GM19438 (cell line): Measurements from ENCODE around the gene NGB.
A peak's percentile ranks its signal among the peaks of the same experiment; 100 is the strongest.
"Not testable (repeated sequence)": the region's sequence is repeated elsewhere in the genome, so short reads cannot be mapped to it uniquely, and the experiment has no call there.

Experiments used
- ATAC-seq: cut with Tn5 transposase; IDR thresholded peaks from one replicate; pipeline ENCODE4 v1.9.1; 2021; ENCODE audit warnings: low read depth; ENCODE audit not compliant: unreplicated experiment

The NGB gene, protein sequence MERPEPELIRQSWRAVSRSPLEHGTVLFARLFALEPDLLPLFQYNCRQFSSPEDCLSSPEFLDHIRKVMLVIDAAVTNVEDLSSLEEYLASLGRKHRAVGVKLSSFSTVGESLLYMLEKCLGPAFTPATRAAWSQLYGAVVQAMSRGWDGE

DNA sequence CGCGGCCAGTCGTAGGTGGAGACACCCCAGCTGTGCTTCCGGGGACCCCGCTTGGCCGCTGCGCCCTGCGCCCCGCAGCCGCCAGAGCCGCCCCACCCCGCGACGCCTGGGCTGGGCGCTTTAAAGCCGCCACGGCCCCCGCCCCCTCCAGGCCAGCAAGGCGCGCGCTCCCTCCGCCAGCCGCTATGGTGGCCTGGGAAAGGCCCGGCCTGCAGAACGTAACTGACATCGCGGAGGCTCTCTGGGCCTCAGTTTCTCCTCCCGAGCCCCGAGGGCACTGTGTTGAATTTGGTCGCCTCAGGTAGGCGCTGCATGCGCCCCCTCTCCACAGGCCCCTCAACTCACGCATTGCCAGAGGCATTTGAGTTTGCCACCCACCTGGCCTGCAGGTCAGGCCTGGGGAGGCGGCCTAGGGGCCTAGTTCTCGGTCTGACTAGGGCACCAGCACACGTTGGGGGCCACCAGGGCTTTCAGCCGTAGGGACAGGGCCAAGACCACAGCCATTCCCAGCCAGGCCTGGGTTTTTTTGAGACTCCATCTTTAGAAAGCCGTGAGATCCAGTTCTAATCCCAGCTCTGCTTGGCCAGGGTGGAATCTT lies at the start of gene NGB:
NGB (minus strand) TSS at position 94 of the 598 bp plus-strand sequence. CDS start 269 bp downstream, outside the sequence.
- ATAC-seq: no peak

DNA sequence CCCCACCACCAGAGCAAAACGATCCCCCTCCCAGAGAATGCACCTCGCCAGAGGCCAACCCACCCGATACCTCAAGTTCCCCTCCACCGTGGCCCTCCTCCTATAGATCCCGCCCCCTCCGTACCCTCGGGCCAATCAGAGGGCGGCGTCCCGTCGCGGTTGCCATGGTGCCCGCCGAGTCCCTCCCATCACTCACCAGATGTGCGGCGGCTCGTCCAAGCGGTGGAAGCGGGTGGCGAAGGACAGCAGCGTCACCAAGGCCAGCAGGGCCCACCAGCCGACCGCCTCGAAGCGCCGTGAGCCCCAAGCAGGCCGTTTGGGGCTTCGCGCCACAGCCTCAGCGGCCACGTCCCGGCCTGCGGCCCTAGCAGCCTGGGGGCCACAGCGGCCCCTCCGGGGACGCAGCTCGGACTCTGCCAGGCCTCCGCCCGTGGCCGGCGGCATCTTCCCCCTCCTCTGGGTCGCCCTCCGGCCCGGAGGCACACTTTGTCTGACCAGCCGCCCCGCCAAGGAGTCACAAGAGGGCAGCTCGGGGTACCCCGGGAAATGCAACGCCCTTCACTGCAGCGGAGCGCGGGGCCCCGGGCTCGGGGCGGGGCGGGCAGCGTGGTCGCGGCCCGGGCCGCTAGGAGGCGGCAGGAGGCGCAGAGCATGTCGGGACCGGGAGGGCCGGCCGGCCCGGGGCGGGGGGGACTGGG lies 49.4 kb upstream of the NGB start, which contains the start of gene POMT2:
POMT2 (minus strand) TSS at position 646 of the 698 bp plus-strand sequence; CDS start at position 444, 202 bp downstream.
- ATAC-seq: peak; percentile 69

GRCh38 chr14:77319422-77319821 lies 48.4 kb upstream of the NGB start:
- no peak for ATAC-seq

DNA sequence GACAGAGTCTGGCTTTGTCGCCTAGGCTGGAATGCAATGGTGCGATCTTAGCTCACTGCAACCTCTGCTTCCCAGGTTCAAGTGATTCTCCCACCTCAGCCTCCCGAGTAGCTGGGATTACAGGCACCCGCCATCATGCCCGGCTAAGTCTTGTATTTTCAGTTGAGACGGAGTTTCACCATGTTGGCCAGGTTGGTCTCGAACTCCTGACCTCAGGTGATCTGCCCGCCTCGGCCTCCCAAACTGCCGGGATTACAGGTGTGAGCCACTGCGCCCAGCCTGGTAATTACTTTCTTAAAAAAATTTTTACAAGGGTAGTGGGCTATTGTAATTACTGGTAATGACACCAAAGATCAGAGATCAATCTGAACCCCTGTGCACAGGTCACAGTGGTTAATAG lies 47.8 kb upstream of the NGB start:
- ATAC-seq: not testable (repeated sequence)

GRCh38 chr14:77318006-77318553 lies 47.1 kb upstream of the NGB start:
- ATAC-seq: no peak

DNA sequence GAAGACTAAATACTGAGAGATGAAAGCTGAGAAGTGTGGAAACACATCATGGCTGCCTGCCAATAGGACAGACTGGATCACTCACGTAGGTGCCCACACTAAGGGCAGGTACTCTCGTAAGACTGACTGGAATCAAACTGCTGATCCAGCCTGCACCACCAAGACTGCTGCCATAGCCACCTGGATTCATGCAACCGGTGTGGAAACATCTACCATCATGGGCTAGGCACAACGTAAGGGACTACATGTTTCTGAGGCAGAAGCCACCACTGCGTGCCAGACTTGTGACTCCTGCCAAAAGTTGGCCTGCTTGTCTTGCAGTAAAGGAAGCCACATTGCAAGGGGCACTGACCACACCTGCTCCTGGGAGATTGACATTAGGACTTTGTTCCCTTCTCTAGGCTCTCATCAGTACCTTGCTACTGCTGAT lies 45.9 kb upstream of the NGB start:
- ATAC-seq: no peak

- ATAC-seq: no peak
Measured at GRCh38 chr14:77316195-77316505, 45.1 kb upstream of the NGB start.

- no peak for ATAC-seq
Measured at GRCh38 chr14:77314539-77315457, 43.8 kb upstream of the NGB start.

GRCh38 chr14:77314043-77314442 lies 43.0 kb upstream of the NGB start:
- ATAC-seq: no peak

- ATAC-seq: no peak
Measured at GRCh38 chr14:77313371-77313770, 42.4 kb upstream of the NGB start.

DNA sequence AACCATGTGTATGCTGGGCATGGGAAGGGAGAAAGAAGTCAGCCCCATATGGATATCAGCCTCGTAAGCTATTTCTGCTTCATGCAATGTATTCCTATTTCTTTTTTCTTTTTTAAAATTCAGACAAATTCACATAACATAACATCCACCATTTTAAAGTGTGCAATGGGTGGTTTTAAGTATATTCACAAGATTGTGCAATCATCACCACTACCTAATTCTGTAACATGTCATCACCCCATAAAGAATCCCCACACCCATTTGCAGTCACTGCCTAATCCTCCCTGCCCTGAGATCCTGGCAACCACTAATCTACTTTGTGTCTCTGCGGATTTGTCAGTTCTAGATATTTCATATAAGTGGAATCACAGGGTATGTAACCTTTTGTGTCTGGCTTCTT lies 40.2 kb upstream of the NGB start:
- no peak for ATAC-seq

DNA sequence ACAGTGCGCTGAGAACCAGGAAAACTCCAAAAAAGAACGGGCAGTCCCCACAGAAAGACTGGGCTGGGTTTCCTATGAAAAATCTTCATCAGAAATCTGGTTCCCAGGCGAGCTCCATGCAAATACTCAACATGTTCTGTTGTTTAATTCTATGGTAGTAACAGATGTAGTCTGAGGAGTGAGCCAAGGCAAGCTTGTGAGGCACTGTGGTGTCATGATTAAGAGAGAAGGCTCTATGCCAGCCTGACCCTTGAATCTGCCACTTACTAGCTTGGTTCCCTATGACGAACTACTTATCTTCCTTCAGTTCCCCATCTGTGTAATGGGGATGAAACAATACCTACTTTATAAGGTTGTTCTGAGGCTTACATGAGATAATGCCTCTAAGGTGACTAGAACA lies 39.0 kb upstream of the NGB start:
- ATAC-seq: no peak

DNA sequence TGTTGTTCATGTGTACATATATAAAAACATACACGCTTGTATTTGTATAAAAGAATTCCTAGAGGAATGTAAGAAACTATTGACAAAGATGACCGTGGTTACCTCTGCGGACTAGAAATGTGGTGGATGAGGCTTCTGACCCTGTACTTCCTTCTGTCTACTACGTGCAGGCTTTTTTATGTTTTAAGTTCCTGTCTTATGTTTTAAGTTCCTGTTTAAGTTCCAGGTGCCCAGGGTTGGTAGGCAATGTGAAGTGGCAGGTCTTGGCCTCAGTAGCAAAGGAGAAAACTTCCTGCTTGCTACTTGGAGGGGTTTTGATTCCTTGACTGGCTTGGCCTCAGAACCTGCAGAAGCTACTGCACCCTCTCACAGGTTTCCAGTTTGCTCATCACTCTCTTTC lies 38.1 kb upstream of the NGB start:
- ATAC-seq: no peak

DNA sequence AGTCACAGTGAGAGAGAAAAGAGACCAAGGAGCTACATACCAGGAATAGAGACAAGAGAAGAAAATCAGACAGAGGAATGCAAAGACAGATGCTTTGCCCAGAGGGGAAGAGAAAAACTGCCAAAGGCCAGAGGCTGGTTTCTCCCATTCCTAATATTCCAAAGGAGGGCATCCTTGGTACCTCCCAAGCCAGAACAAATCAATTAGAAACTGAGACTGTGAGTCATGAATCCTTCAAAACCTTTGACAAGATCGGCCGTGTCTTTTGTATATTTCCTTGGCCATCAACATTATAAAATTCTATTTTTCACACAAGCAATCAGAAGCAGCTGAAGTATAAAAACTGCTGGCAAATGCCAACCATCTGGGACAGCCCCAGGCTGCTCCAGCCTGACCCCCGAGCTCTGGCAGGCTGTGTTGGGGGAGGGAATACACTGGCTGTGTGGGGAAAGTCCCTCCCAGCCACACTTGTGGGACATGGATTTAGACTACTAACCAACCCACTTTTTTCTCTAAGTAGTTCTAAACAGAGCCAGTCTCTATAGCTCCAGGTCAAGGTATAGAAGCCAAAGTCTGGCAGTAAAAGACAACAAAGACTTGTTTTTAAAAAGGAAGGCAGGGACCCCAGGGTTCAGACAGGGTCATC lies 36.0 kb upstream of the NGB start:
- ATAC-seq: no peak

DNA sequence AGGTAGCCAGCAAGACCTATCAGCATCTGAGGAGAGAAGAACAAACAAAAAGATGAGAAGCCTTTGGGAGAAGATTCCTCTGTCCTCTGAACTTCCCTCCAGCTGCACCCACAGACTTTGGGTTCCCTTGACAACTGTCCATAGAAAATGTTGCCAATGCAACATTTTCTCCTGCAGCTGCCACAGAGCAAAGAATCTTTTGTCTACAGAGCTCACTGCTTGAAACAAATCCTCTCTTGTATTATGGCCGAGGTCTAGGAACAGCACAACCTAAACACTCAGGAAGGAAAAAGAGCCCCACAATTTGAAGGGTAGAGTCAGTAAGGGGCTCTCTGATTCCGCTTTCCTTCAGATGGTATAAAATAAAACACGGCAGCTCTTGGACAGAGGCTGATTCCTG lies 35.4 kb upstream of the NGB start:
- no peak for ATAC-seq

GRCh38 chr14:77305696-77306095 lies 34.7 kb upstream of the NGB start:
- no peak for ATAC-seq

DNA sequence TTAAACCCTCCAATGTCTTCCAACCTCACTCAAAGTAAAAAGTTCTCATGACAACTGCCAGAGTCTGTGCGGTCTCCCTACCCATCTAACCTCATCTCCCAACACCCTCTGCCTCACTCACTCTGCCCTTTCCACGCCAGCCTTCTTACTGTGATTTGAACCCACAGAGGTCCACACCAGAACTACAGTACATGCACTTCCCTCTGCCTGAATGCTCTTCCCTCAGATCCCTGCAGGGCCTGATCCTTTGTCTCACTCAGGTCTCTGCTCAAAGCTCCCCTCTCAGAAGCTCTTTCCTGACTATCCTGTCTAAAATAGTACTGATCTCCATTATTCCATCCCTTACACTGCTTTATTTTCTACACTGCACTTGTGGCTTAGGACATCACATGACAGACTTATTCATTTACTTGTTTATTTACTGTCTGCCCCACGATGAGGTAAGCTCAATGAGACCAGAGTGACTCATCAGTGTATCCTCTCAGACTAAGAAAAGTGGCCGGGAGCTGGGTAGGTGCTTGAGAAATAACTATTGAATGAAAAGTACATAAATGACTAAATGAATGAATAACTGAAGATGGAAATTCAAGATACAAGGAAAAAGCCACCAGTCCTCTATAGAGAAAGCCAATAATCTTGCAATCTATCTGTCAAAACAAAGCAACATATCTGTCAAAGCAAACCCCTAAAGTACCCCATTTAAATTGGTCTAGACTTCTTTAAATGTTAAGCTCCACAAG lies 32.6 kb upstream of the NGB start:
- no peak for ATAC-seq

GRCh38 chr14:77302926-77303325 lies 31.9 kb upstream of the NGB start:
- ATAC-seq: no peak

DNA sequence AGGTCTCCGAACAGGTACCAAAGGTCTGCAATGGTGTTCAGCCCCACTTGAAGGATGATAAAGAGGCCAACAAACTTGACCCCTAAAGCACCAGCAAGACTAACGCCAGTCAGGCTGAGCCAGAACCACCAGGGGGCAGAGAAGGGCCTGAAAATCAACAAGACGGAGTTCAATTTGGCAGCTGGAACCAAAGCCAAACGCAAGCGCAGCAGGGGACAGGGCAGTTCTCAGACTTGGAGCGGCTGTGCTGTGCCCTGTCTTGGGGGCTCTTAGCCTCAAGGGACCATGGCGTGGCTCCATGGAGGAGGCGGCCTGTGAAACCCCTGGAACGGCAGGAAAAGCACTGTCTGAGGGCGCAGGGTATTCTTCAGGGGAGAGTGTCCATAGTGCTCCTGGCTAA lies 30.1 kb upstream of the NGB start:
- no peak for ATAC-seq

DNA sequence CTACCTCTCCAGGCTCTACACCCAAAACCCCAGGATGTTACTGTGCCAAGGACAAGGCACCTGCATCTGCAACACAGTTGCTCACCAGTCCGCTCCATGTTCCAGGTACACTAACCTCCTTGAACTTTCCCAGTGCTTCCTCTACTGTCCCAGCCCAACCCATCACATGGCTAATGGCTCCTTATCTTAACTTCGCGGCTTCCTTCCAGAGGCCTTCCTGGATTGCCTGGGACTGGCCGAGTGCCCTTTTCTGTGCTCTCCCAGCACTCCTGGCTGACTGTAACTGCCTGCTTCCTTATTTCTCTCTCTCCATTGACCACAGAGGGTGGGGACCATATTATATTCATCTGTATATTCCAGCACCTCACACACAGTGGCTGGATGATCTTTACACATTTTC lies 28.8 kb upstream of the NGB start:
- ATAC-seq: no peak
